SK-N-SH (cell line): Measurements from ENCODE around the gene TMEM179.

Experiments
- CHD2 ChIP-seq: fragments of 150-350 bp; IDR thresholded peaks from 2 replicates; pipeline ENCODE4 v1.6.1; 2018; ENCODE audit warnings: low read length; ENCODE audit not compliant: partially characterized antibody
- CTCF ChIP-seq: fragments of 200-600 bp; sonication (generic); IDR thresholded peaks from 2 replicates; pipeline ENCODE4 v1.6.1; 2017; ENCODE audit warnings: antibody characterized with exemption, mild to moderate bottlenecking, moderate library complexity
- ELF1 ChIP-seq: IDR thresholded peaks from 2 replicates; pipeline ENCODE4 v1.4.0; 2012
- EP300 ChIP-seq, 2 experiments: IDR thresholded peaks; 2 replicates each; pipeline versions ENCODE4 v1.4.0 to v1.6.1; 2012; ENCODE audit warnings: borderline replicate concordance in 1 of 2, low read depth in 1 of 2, low read length in 1 of 2
- FOXM1 ChIP-seq: IDR thresholded peaks from 2 replicates; pipeline ENCODE4 v1.4.0; 2012; ENCODE audit warnings: low read depth, mild to moderate bottlenecking
- GABPA ChIP-seq: IDR thresholded peaks from 2 replicates; pipeline ENCODE4 v1.4.0; 2012; ENCODE audit warnings: low read depth, mild to moderate bottlenecking
- JUND ChIP-seq: IDR thresholded peaks from 2 replicates; pipeline ENCODE4 v1.4.0; 2012
- MAX ChIP-seq: IDR thresholded peaks from 2 replicates; pipeline ENCODE4 v1.4.0; 2012; ENCODE audit warnings: low read depth
- MXI1 ChIP-seq: IDR thresholded peaks from 2 replicates; pipeline ENCODE4 v1.6.1; 2012; ENCODE audit warnings: mild to moderate bottlenecking, low read depth, low read length, improper control_type of control experiment
- POLR2AphosphoS5 ChIP-seq: IDR thresholded peaks from 2 replicates; pipeline ENCODE4 v1.6.1; 2012; ENCODE audit warnings: low read depth, low read length
- RAD21 ChIP-seq: IDR thresholded peaks from 2 replicates; pipeline ENCODE4 v1.6.1; 2012; ENCODE audit warnings: mild to moderate bottlenecking, low read length
- TAF1 ChIP-seq: IDR thresholded peaks from 2 replicates; pipeline ENCODE4 v1.6.1; 2012; ENCODE audit warnings: low read depth, mild to moderate bottlenecking, low read length, moderate library complexity, borderline replicate concordance
- ZBTB33 ChIP-seq: IDR thresholded peaks from 2 replicates; pipeline ENCODE4 v1.4.0; 2012; ENCODE audit warnings: low read depth, borderline replicate concordance

GRCh38 chr14:104595911-104596450 lies 8.6 kb downstream of the TMEM179 start:
- TF ChIP-seq POLR2AphosphoS5 (no peak), TAF1 (no peak), MAX (no peak), CTCF (no peak), RAD21 (no peak), GABPA (no peak), FOXM1 (no peak), CHD2 (no peak), JUND (no peak), MXI1 (no peak), EP300 (IDR thresholded peaks at IDR 0.05; ENCODE audit: borderline replicate concordance in 1 of 2, low read depth in 1 of 2, low read length in 1 of 2) (no peak), ZBTB33 (no peak), ELF1 (no peak)
